Stimulated activated CD4-positive, alpha-beta T cell treated with anti-CD3 and anti-CD28 coated beads, TNF-alpha, amount 100 ng/mL, for 24 hours (primary cell): ENCODE measurements around the gene ARID5A.

Source experiments
- DNase-seq, 3 experiments: peaks; one replicate each; pipeline ENCODE4 v3.0.0-alpha.2; 2020; ENCODE audit warnings: low read depth in 3 of 3

Gene ARID5A

DNA sequence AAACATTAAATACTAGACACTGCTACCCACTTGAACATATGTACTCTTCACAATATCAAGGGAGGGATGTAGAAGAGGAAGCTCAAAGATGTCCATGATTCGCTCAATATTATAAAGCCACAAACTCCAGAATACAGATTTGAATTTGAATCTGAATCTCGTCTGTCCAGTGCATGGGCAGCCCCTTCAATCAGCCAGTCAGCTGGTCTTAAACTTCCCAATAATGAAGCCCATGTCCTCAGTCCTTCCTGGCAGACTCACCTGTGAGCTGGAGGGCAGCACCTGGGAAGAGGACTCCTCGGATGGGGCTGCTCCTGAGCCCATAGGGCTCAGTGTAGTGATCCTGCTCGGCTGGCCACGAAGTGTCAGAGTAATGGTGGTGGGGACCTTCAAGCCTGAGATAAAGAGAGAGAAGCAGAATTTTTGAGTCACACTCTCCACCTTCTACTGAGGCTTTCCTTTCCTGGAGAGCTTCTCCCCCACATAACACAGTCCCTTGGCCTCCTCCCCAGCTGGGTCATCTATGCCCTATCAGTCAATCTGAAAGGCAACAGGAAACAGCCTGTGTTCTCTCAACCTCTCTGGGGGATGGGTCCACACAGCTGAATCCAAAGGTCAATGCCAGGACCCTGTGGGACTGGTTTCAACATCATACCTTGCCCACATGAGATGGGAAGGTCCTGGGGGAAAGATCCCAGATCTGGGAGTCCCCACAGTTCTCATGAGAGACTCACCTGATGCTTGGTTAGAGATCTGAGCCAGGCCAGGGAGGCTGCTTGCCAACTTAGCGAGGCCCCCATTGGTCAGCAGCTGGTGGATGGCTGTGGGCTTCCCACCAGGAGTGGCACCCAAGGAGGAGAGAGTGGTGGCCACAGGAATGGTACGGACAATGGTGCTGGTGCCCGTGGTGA, 65.1 kb downstream of the ARID5A start:
- no peak for DNase-seq
